H9 (cell line): ENCODE data around the gene LHPP. TPM values are rescaled to one million over a fixed set of nuclear protein-coding genes. Genes with fewer than 3 reads are reported as not detected.

Experiments used
- DNase-seq: peaks from one replicate; pipeline ENCODE4 v3.0.0-alpha.2; 2017
- H2AFZ ChIP-seq: one replicate; pipeline ENCODE4 v1.6.1; 2013; ENCODE audit warnings: mild to moderate bottlenecking, low read length, control low read depth, moderate library complexity
- H2AK5ac ChIP-seq: 2 replicates; pipeline ENCODE4 v1.6.1; 2013; ENCODE audit warnings: low read length, control low read depth, mixed read lengths; ENCODE audit not compliant: insufficient read length
- H2BK120ac ChIP-seq: one replicate; pipeline ENCODE4 v1.6.1; 2013; ENCODE audit warnings: low read depth, mild to moderate bottlenecking, low read length, control low read depth, inconsistent platforms; ENCODE audit not compliant: poor library complexity, severe bottlenecking
- H2BK12ac ChIP-seq: 2 replicates; pipeline ENCODE4 v1.6.1; 2013; ENCODE audit warnings: low read length, control low read depth, mixed read lengths, low read depth; ENCODE audit not compliant: insufficient read length
- H2BK15ac ChIP-seq: 2 replicates; pipeline ENCODE4 v1.6.1; 2013; ENCODE audit warnings: low read depth, low read length, control low read depth
- H2BK20ac ChIP-seq: one replicate; pipeline ENCODE4 v1.6.1; 2013; ENCODE audit warnings: low read depth, mild to moderate bottlenecking, low read length, control low read depth, inconsistent platforms; ENCODE audit not compliant: poor library complexity, severe bottlenecking
- H2BK5ac ChIP-seq: 2 replicates; pipeline ENCODE4 v1.6.1; 2013; ENCODE audit warnings: low read length, control low read depth, mixed read lengths; ENCODE audit not compliant: insufficient read length
- H3K14ac ChIP-seq: 2 replicates; pipeline ENCODE4 v1.6.1; 2013; ENCODE audit warnings: low read length, control low read depth; ENCODE audit not compliant: insufficient read depth
- H3K18ac ChIP-seq: 2 replicates; pipeline ENCODE4 v1.6.1; 2013; ENCODE audit warnings: low read depth, mild to moderate bottlenecking, mixed read lengths, low read length, control low read depth; ENCODE audit not compliant: insufficient read length
- H3K23ac ChIP-seq: 2 replicates; pipeline ENCODE4 v1.6.1; 2013; ENCODE audit warnings: low read length, control low read depth, mixed read lengths, low read depth; ENCODE audit not compliant: insufficient read length
- H3K23me2 ChIP-seq: 2 replicates; pipeline ENCODE4 v1.6.1; 2013; ENCODE audit warnings: low read depth, mild to moderate bottlenecking, mixed read lengths, low read length, control low read depth; ENCODE audit not compliant: insufficient read length, poor library complexity, severe bottlenecking
- H3K27ac ChIP-seq: 2 replicates; pipeline ENCODE4 v1.5.1; 2013; ENCODE audit warnings: low read length, control low read depth, mixed read lengths, low read depth; ENCODE audit not compliant: insufficient read length
- H3K27me3 ChIP-seq: 2 replicates; pipeline ENCODE4 v1.6.1; 2013; ENCODE audit warnings: low read length, control low read depth, inconsistent platforms; ENCODE audit not compliant: insufficient read depth
- H3K4ac ChIP-seq: 2 replicates; pipeline ENCODE4 v1.6.1; 2013; ENCODE audit warnings: low read depth, mild to moderate bottlenecking, control low read depth, inconsistent platforms, low read length, moderate library complexity
- H3K4me1 ChIP-seq: 2 replicates; pipeline ENCODE4 v1.6.1; 2013; ENCODE audit warnings: low read length, control low read depth, inconsistent platforms; ENCODE audit not compliant: insufficient read depth
- H3K4me2 ChIP-seq: 2 replicates; pipeline ENCODE4 v1.6.1; 2013; ENCODE audit warnings: low read length, control low read depth, mixed read lengths; ENCODE audit not compliant: insufficient read length, insufficient read depth
- H3K56ac ChIP-seq: 2 replicates; pipeline ENCODE4 v1.6.1; 2013; ENCODE audit warnings: low read depth, mild to moderate bottlenecking, mixed read lengths, low read length, control low read depth; ENCODE audit not compliant: insufficient read length
- H3K79me1 ChIP-seq: 2 replicates; pipeline ENCODE4 v1.6.1; 2013; ENCODE audit warnings: low read depth, mild to moderate bottlenecking, moderate library complexity, low read length, control low read depth, inconsistent platforms; ENCODE audit not compliant: insufficient read depth, poor library complexity, severe bottlenecking
- H3K79me2 ChIP-seq: 2 replicates; pipeline ENCODE4 v1.6.1; 2013; ENCODE audit warnings: low read length, control low read depth, inconsistent platforms; ENCODE audit not compliant: insufficient read depth
- H3K9ac ChIP-seq: 2 replicates; pipeline ENCODE4 v1.6.1; 2013; ENCODE audit warnings: low read length, control low read depth, mixed read lengths; ENCODE audit not compliant: insufficient read length; ENCODE audit errors: extremely low read depth
- H3K9me3 ChIP-seq: one replicate; pipeline ENCODE4 v1.6.1; 2013; ENCODE audit warnings: low read depth, low read length, inconsistent platforms; ENCODE audit not compliant: control insufficient read depth
- H3T11ph ChIP-seq: one replicate; pipeline ENCODE4 v1.6.1; 2013; ENCODE audit warnings: mild to moderate bottlenecking, low read length, control low read depth, inconsistent platforms
- H4K20me1 ChIP-seq: one replicate; pipeline ENCODE4 v1.6.1; 2013; ENCODE audit not compliant: control insufficient read depth, insufficient read length, insufficient read depth
- H4K5ac ChIP-seq: 2 replicates; pipeline ENCODE4 v1.6.1; 2013; ENCODE audit warnings: low read depth, mild to moderate bottlenecking, mixed read lengths, low read length, control low read depth; ENCODE audit not compliant: insufficient read length
- H4K8ac ChIP-seq: replicated peaks from 2 replicates; pipeline ENCODE4 v1.6.1; 2013; ENCODE audit warnings: low read length, control low read depth, mixed read lengths, low read depth; ENCODE audit not compliant: insufficient read length
- H4K91ac ChIP-seq: 2 replicates; pipeline ENCODE4 v1.6.1; 2013; ENCODE audit warnings: low read depth, mild to moderate bottlenecking, moderate library complexity, mixed read lengths, low read length, control low read depth; ENCODE audit not compliant: insufficient read length
- H3K27ac Mint-ChIP-seq, 3 experiments: 2 replicates in 2 of 3; 3 replicates in 1 of 3; pipeline ENCODE4 v1.8.0; 2020 to 2021; ENCODE audit warnings: mixed read lengths in 3 of 3, mild to moderate bottlenecking in 1 of 3, moderate library complexity in 1 of 3
- H3K27me3 Mint-ChIP-seq: 2 replicates; pipeline ENCODE4 v1.8.0; 2021; ENCODE audit warnings: low read depth, mild to moderate bottlenecking, moderate library complexity, mixed read lengths
- H3K36me3 Mint-ChIP-seq, 3 experiments: 2 replicates in 2 of 3; 3 replicates in 1 of 3; pipeline ENCODE4 v1.8.0; 2020 to 2021; ENCODE audit warnings: low read depth in 3 of 3, mixed read lengths in 3 of 3; ENCODE audit not compliant: insufficient read depth in 1 of 3
- H3K4me1 Mint-ChIP-seq, 2 experiments: 2 replicates each; pipeline ENCODE4 v1.8.0; 2020; ENCODE audit warnings: mixed read lengths in 2 of 2
- H3K4me3 Mint-ChIP-seq, 2 experiments: 2 replicates in 1 of 2; 3 replicates in 1 of 2; pipeline ENCODE4 v1.8.0; 2020 to 2021; ENCODE audit warnings: mild to moderate bottlenecking in 2 of 2, mixed read lengths in 2 of 2, moderate library complexity in 1 of 2
- H3K9me3 Mint-ChIP-seq, 2 experiments: 2 replicates in 1 of 2; 3 replicates in 1 of 2; pipeline ENCODE4 v1.8.0; 2020; ENCODE audit warnings: mild to moderate bottlenecking in 2 of 2, mixed read lengths in 2 of 2, moderate library complexity in 1 of 2
- WGBS: extraction: QIAGEN DNeasy Blood & Tissue Kit; methylation state at CpG from one replicate; pipeline ENCODE4 v1.1.7; 2013; ENCODE audit warnings: missing lambda C conversion rate, low lambda C conversion rate, mixed read lengths; ENCODE audit not compliant: insufficient read length; ENCODE audit errors: extremely low coverage; 5-methylcytosine and 5-hydroxymethylcytosine counted together
- total RNA-seq: library from RNA; stranded (reverse); gene quantifications from 2 replicates; pipeline ENCODE4 v1.2.1, GENCODE V29; 2021
- TF ChIP-seq, protein P1 (sequence below): fragments of 200-600 bp; sonication (generic); conservative IDR thresholded peaks from 3 replicates; pipeline ENCODE4 v1.8.0; 2021; ENCODE audit warnings: antibody characterized with exemption, mild to moderate bottlenecking

The LHPP gene
- total RNA-seq, 1 experiment from 2014 or later, result 29.6 TPM

GRCh38 chr10:124512040-124512428, 50.4 kb downstream of the LHPP start:
- Histone ChIP-seq H3K9ac (no peak overlapping the region), H2BK5ac (no peak overlapping the region), H4K20me1 (no peaks in the 10 kb centered on the region), H2BK12ac (no peak overlapping the region), H2BK120ac (no peak overlapping the region), H2BK20ac (no peak overlapping the region), H3T11ph (no peak overlapping the region), H3K4me2 (no peak overlapping the region), H3K14ac (no peak overlapping the region), H3K4ac (no peak overlapping the region), H3K4me1 (no peaks in the 10 kb centered on the region), H3K23ac (no peak overlapping the region), H4K8ac (no peak overlapping the region), H3K9me3 (no peaks in the 10 kb centered on the region), H3K27me3 (no peaks in the 10 kb centered on the region), H3K56ac (no peak overlapping the region), H3K79me1 (no peaks in the 10 kb centered on the region), H2AFZ (no peak overlapping the region), H4K5ac (no peak overlapping the region), H2BK15ac (no peak overlapping the region), H2AK5ac (no peak overlapping the region), H3K79me2 (no peaks in the 10 kb centered on the region), H3K27ac (no peak overlapping the region), H3K18ac (no peak overlapping the region), H3K23me2 (no peaks in the 10 kb centered on the region), H4K91ac (no peak overlapping the region)
- TF ChIP-seq, protein P1, sequence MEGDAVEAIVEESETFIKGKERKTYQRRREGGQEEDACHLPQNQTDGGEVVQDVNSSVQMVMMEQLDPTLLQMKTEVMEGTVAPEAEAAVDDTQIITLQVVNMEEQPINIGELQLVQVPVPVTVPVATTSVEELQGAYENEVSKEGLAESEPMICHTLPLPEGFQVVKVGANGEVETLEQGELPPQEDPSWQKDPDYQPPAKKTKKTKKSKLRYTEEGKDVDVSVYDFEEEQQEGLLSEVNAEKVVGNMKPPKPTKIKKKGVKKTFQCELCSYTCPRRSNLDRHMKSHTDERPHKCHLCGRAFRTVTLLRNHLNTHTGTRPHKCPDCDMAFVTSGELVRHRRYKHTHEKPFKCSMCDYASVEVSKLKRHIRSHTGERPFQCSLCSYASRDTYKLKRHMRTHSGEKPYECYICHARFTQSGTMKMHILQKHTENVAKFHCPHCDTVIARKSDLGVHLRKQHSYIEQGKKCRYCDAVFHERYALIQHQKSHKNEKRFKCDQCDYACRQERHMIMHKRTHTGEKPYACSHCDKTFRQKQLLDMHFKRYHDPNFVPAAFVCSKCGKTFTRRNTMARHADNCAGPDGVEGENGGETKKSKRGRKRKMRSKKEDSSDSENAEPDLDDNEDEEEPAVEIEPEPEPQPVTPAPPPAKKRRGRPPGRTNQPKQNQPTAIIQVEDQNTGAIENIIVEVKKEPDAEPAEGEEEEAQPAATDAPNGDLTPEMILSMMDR, result no peak
- Mint-ChIP-seq H3K4me3 (no peak overlapping the region), H3K27ac (peak overlapping the region in 1 of 3 experiments; percentile 77; a peak in 1 of 7 replicates), H3K4me1 (peaks cover 6 to 11% of the 10 kb centered on the region in 2 experiments; a peak in 3 of 4 replicates), H3K9me3 (no peaks in the 10 kb centered on the region), H3K36me3 (peaks cover 0 to 6% (median 0%) of the 10 kb centered on the region in 3 experiments; a peak in 4 of 7 replicates), H3K27me3 (peaks cover 3% of the 10 kb centered on the region)
- no CpG with 5 or more reads among the region's 8 CpGs for WGBS
- no peak for DNase-seq
